Measurements from ENCODE around the gene C16orf74. TPM values are rescaled to one million over a fixed set of nuclear protein-coding genes. Genes with fewer than 3 reads are reported as not detected.

The C16orf74 gene
- total RNA-seq, result 35.0 and 35.3 TPM in 2 replicates

GRCh38 chr16:85750827-85751697 is at the start of gene C16orf74:
TSS of gene C16orf74 (minus strand) at chr16:85751096. CDS start at chr16:85735217, 15,879 bp downstream.

GRCh38 chr16:85799497-85800320 is 48.8 kb upstream of the C16orf74 start, which contains the start of the genes COX4I1 and EMC8:
TSS of gene COX4I1 (plus strand) at chr16:85799695. CDS start at chr16:85801206, 1,511 bp downstream.
TSS of gene EMC8 (minus strand) at chr16:85799544. CDS start at chr16:85799295, 249 bp downstream.

GRCh38 chr16:85688586-85689284 is 62.2 kb downstream of the C16orf74 start, which contains the start of gene GINS2:
TSS of gene GINS2 (minus strand) at chr16:85688954. CDS start at chr16:85688898, 56 bp downstream.

Small RNA genes lying within 50 kb of the gene (small RNA-seq; reads per million reads assigned to genes)
- gene RN7SL381P, result not detected
- gene RNU1-103P, result not detected

Other genes starting within 250 kb of the C16orf74 start
- gene GSE1, start 137.8 kb downstream of the C16orf74 start, total RNA-seq, result 16.4 and 26.2 TPM in 2 replicates
- gene GINS2, start 62.1 kb downstream of the C16orf74 start, total RNA-seq, result 15.4 and 19.6 TPM in 2 replicates
- gene EMC8, start 48.4 kb upstream of the C16orf74 start, total RNA-seq, result 30.2 and 32.5 TPM in 2 replicates
- 325 and 358 TPM in 2 replicates for gene COX4I1, start 48.6 kb upstream of the C16orf74 start, total RNA-seq
- gene IRF8, start 148.1 kb upstream of the C16orf74 start, total RNA-seq, result 0.13 TPM in 1 of 2 replicates, not detected in the other